Activated T-cell treated with anti-CD3 and anti-CD28 coated beads, Interleukin-2, amount 50 U/mL, for 72 hours (primary cell): ENCODE results near the gene SLC27A2. TPM values are rescaled to one million over a fixed set of nuclear protein-coding genes. Genes with fewer than 3 reads are reported as not detected.
A peak's percentile ranks its signal among the peaks of the same experiment; 100 is the strongest.

Experiments used
- ATAC-seq, 2 donors: fragments of 150-1000 bp; cut with Tn5 transposase; replicated peaks in 1 of 2; 2 replicates each; pipeline ENCODE4 v1.10.0; 2021; ENCODE audit warnings: moderate library complexity in 2 of 2, mild to moderate bottlenecking in 1 of 2
- DNase-seq, 2 donors: peaks; one replicate each; pipeline ENCODE4 v3.0.0; 2021 to 2022; ENCODE audit warnings: mixed read lengths in 1 of 2
- H3K27ac Mint-ChIP-seq: one replicate; pipeline ENCODE4 v1.8.0; 2022; ENCODE audit warnings: mild to moderate bottlenecking, moderate library complexity, mixed read lengths
- H3K27me3 Mint-ChIP-seq: one replicate; pipeline ENCODE4 v1.8.0; 2022; ENCODE audit warnings: low read depth, mixed read lengths
- H3K36me3 Mint-ChIP-seq, 2 donors: one replicate each; pipeline ENCODE4 v1.8.0; 2022; ENCODE audit warnings: mixed read lengths in 2 of 2, mild to moderate bottlenecking in 1 of 2; ENCODE audit not compliant: insufficient read depth in 2 of 2
- H3K4me1 Mint-ChIP-seq: one replicate; pipeline ENCODE4 v1.8.0; 2022; ENCODE audit warnings: low read depth, mixed read lengths
- H3K4me3 Mint-ChIP-seq, 2 donors: one replicate each; pipeline ENCODE4 v1.8.0; 2022; ENCODE audit warnings: mild to moderate bottlenecking in 2 of 2, mixed read lengths in 2 of 2, moderate library complexity in 2 of 2
- H3K9me3 Mint-ChIP-seq, 2 donors: one replicate each; pipeline ENCODE4 v1.8.0; 2022; ENCODE audit warnings: mixed read lengths in 2 of 2
- total RNA-seq, 2 donors: library from RNA; stranded (reverse); gene quantifications; one replicate each; pipeline ENCODE4 v1.2.3, GENCODE V29; 2022

Gene SLC27A2
- total RNA-seq, 2 donors from 2014 or later = 27.6 to 33.5 TPM

DNA sequence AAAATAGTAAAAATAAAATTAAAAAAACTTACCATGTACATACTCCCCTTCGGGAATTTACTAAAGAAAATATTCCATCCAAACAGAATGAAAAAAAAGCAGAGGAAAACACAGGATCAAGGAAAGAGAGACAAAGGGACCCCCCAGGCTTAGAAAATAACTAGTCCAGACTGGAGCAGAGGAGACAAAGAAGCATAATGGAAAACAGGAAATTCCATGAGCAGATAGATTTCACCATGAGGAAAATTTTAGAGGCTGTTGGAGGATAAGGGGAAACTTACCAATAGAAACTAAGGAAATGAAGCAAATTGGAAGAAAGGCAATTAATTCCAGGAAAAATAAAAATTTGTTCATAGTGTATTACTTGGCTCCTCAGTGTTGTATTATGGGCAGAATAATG lies 36.7 kb downstream of the SLC27A2 start:
- ATAC-seq = no peak
- H3K36me3 Mint-ChIP-seq = peaks cover 4 to 5% of the 10 kb centered on the region in 2 donors

DNA sequence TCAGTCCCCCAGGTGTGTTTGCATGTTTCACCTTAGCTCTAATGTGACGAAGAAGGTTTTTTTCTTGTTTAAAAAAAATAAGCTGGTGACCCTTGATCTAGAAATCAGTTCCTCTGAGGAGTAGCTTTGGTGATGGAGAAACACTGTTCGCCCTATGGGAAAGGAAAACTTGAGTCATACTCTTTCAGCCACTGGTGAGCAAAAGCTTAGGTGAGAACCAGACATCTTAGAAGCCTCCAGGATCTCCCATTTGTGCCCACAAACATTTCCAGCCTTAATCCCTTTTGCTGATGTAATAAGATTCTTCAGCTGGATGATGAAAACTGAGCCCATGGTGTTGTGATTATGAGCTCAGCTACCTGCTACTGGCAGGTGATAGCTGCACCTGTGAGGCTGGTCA lies 37.8 kb downstream of the SLC27A2 start:
- ATAC-seq = peak; percentile 38 to 46
- Mint-ChIP-seq H3K9me3 (no peaks in the 10 kb centered on the region), H3K27ac (no peak overlapping the region), H3K36me3 (peaks cover 2 to 5% of the 10 kb centered on the region in 2 donors), H3K4me1 (peaks cover 18% of the 10 kb centered on the region), H3K27me3 (no peaks in the 10 kb centered on the region), H3K4me3 (no peak overlapping the region)
- DNase-seq = no peak

More for the DNA sequence above, 36.7 kb downstream of the SLC27A2 start:
- H3K9me3 Mint-ChIP-seq = peaks cover 0 to 3% of the 10 kb centered on the region in 2 donors
- H3K4me1 Mint-ChIP-seq = peaks cover 18% of the 10 kb centered on the region
- no peak overlapping the region for H3K4me3 Mint-ChIP-seq
- no peak for DNase-seq
- peak overlapping the region; percentile 6 for H3K27ac Mint-ChIP-seq
- H3K27me3 Mint-ChIP-seq = peaks cover 6% of the 10 kb centered on the region

DNA sequence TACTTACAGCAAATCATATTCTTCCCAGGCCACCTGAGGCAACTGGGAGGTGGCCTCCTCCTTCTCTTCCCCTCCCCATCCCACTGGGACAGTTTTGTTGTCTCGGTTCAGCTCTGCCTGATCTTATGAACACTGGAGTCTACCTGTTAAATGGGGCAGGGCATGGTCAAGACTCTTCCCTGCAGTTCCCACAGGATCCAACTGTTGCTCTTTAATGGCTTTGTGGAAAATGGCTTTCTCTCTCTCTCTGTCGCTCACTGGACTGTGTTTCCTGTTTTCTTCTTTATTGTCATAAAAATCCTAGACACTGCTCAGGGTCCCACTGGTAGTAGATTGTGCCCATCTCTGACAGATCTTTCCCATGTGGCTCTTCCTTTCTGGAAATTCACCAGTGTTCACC lies 40.2 kb downstream of the SLC27A2 start:
- Mint-ChIP-seq H3K36me3 (peaks cover 2 to 5% of the 10 kb centered on the region in 2 donors), H3K9me3 (no peaks in the 10 kb centered on the region), H3K4me1 (peaks cover 18% of the 10 kb centered on the region), H3K4me3 (no peak overlapping the region), H3K27me3 (no peaks in the 10 kb centered on the region), H3K27ac (no peak overlapping the region)
- no peak for ATAC-seq
- no peak for DNase-seq

DNA sequence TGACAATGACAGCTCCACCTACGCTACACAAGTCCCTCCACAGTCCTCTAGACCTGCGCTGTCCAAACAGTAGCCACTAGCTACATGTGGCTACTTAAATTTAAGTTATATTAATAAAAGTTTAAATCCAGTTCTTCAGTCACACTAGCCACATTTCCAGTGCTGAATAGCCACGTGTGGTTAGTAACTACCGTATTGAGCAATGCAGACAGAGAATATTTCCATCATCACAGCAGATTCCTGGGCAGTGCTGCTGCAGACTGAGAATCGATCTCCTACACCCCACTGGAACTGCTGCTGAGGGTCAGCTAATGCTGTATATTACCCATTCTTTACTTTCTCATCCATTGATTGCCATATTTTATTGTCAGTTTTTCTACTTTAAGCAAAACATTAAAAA lies 42.6 kb downstream of the SLC27A2 start:
- no peaks in the 10 kb centered on the region for H3K27me3 Mint-ChIP-seq
- H3K27ac Mint-ChIP-seq = no peak overlapping the region
- no peaks in the 10 kb centered on the region for H3K9me3 Mint-ChIP-seq
- no peak overlapping the region for H3K4me3 Mint-ChIP-seq
- peaks cover 4 to 5% of the 10 kb centered on the region in 2 donors for H3K36me3 Mint-ChIP-seq
- peaks cover 7% of the 10 kb centered on the region for H3K4me1 Mint-ChIP-seq
- ATAC-seq (no peak), DNase-seq (no peak)

DNA sequence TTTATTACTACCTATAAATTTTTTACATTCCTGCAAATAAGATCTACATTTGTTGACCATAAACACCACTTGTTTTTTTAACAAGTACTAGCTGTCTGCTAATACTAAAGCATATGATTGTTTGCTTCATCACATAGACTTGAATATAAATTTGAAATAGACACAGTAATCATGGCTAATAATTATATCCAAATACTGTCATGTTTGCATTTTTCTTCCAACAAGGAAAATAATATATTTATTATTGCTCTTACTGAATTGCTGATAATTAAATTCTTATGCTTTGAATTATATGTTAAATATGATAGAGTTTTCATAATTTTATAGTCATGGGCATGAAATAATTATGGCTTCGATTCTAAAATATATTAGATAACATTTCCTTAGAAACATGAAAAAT lies 43.1 kb downstream of the SLC27A2 start:
- H3K27me3 Mint-ChIP-seq = no peaks in the 10 kb centered on the region
- DNase-seq = no peak
- ATAC-seq = no peak
- no peak overlapping the region for H3K27ac Mint-ChIP-seq
- no peak overlapping the region for H3K4me3 Mint-ChIP-seq
- no peaks in the 10 kb centered on the region for H3K9me3 Mint-ChIP-seq
- peaks cover 4 to 5% of the 10 kb centered on the region in 2 donors for H3K36me3 Mint-ChIP-seq
- peaks cover 3% of the 10 kb centered on the region for H3K4me1 Mint-ChIP-seq

DNA sequence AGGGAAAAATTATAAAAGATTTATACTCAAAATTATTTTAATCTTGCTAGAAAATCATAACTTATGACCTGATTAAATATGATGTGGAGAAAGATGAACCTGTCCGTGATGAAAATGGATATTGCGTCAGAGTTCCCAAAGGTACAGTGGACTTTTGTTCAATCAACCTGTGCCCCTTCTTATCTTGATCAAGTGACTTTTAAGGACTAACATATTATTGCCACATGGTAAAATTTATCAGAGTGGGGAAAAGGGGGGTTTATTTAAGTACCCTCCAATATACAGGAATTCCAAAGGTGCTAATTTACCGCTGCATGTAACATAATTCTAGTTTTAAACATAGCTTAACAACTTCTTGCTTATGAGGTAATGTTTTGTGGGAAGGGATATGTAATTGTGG lies 43.9 kb downstream of the SLC27A2 start:
- Mint-ChIP-seq H3K36me3 (peaks cover 4 to 5% of the 10 kb centered on the region in 2 donors), H3K27me3 (no peaks in the 10 kb centered on the region), H3K4me1 (no peaks in the 10 kb centered on the region), H3K9me3 (no peaks in the 10 kb centered on the region), H3K27ac (no peak overlapping the region), H3K4me3 (no peak overlapping the region)
- ATAC-seq = no peak
- DNase-seq = no peak

DNA sequence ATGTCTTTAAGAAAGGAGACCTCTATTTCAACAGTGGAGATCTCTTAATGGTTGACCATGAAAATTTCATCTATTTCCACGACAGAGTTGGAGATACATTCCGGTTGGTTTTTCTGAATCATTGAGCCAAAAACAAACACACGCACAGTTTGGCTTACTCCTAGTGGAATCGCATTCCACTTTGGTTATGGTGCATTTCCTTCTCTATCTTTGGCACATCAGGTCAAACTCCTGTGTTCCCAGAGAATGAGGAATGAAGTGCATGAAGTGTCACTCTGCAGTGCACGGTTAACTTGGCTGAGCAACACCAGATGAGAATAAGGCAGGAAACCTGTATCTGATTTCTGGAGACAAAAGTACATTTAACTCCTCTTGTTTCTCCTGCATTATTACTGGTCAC lies 45.1 kb downstream of the SLC27A2 start:
- H3K36me3 Mint-ChIP-seq = peaks cover 4 to 5% of the 10 kb centered on the region in 2 donors
- H3K4me3 Mint-ChIP-seq = no peak overlapping the region
- DNase-seq (no peak), ATAC-seq (no peak)
- no peaks in the 10 kb centered on the region for H3K9me3 Mint-ChIP-seq
- H3K4me1 Mint-ChIP-seq = no peaks in the 10 kb centered on the region
- H3K27ac Mint-ChIP-seq = no peak overlapping the region
- H3K27me3 Mint-ChIP-seq = no peaks in the 10 kb centered on the region

DNA sequence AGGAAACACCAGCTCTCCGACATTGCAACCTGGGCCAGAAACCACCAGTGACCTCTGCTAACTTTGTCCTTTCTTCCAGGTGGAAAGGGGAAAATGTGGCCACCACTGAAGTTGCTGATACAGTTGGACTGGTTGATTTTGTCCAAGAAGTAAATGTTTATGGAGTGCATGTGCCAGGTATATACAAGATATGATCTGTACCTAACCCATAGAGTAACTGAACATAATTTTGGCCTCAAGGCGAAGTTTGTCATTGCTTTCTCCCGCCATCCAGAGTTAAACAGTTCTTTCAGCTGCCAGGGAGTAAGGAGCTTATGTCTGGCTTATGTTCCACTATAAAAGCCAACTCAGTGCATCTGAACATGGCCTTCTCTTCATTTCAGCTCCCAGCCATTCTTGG lies 46.9 kb downstream of the SLC27A2 start:
- DNase-seq (no peak), ATAC-seq (no peak)
- no peaks in the 10 kb centered on the region for H3K9me3 Mint-ChIP-seq
- no peak overlapping the region for H3K27ac Mint-ChIP-seq
- no peaks in the 10 kb centered on the region for H3K27me3 Mint-ChIP-seq
- H3K4me1 Mint-ChIP-seq = no peaks in the 10 kb centered on the region
- peaks cover 0 to 2% of the 10 kb centered on the region in 2 donors for H3K36me3 Mint-ChIP-seq
- no peak overlapping the region for H3K4me3 Mint-ChIP-seq

DNA sequence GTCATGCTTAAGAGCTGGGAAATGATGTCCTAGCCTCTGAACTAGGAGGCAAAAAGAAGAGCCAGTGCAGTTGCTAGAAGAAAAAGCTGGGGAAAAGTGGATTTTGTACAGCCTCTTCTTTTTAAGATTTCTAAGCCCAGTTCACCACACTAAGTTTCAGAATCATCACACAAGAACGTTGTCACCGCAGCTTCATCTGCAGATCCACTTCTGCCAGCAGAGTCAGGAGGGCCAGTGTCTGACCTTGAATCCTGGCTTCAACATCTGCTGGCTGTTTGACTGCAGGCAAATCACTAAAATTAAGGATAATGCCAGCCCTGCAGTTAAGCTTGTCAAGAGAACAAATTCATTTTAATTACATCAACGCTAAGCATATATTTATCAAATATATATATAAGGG lies 47.3 kb downstream of the SLC27A2 start:
- H3K27ac Mint-ChIP-seq = no peak overlapping the region
- no peak for ATAC-seq
- no peak for DNase-seq
- no peaks in the 10 kb centered on the region for H3K27me3 Mint-ChIP-seq
- H3K9me3 Mint-ChIP-seq = no peaks in the 10 kb centered on the region
- no peak overlapping the region for H3K4me3 Mint-ChIP-seq
- no peaks in the 10 kb centered on the region for H3K4me1 Mint-ChIP-seq
- H3K36me3 Mint-ChIP-seq = peaks cover 0 to 2% of the 10 kb centered on the region in 2 donors

DNA sequence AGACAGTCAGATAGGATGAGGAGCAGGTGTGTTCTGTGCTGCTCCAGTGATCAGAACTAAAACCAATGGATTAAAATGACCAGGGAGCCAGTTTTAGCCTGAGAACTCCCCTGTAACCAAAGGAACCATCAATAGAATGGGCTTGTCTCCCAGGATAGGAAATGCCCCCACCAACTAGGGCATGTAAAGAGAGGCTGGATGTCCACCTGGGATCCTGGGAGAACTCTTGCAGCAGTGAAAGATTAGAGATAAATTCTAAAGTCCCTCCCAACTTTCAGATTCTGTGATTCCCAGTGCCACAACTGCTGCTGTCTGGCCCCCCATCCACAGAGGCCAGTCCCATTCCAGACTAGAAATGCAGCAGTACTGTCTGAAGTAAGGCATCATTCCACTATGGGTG lies 49.8 kb downstream of the SLC27A2 start:
- no peak overlapping the region for H3K4me3 Mint-ChIP-seq

DNA sequence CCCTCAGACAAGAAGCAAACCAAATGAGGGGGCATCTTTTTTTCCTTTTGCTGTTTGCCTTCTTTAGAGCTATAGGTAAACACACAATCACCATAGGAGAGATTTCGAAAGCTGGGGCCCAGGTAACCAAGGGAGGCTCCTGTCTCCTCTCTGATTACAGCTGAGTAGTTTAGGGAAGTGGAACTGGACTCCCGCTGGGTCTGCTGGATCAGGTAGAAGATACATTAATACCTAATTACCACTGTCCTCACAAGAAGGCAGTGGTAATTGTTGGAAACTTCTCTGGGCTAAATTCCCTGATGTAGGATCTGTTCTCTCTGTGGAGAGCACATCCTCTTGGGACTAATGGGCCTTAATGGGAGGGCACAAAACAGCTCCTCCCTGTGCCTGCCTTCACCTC lies 50.8 kb downstream of the SLC27A2 start:
- Mint-ChIP-seq H3K4me1 (no peaks in the 10 kb centered on the region), H3K27me3 (no peaks in the 10 kb centered on the region), H3K4me3 (no peak overlapping the region), H3K36me3 (peaks cover 0 to 5% of the 10 kb centered on the region in 2 donors), H3K9me3 (no peaks in the 10 kb centered on the region), H3K27ac (no peak overlapping the region)
- DNase-seq (no peak), ATAC-seq (no peak)

More for the DNA sequence above, 49.8 kb downstream of the SLC27A2 start:
- Mint-ChIP-seq H3K27ac (no peak overlapping the region), H3K9me3 (no peaks in the 10 kb centered on the region), H3K27me3 (no peaks in the 10 kb centered on the region), H3K4me1 (no peaks in the 10 kb centered on the region), H3K36me3 (peaks cover 0 to 5% of the 10 kb centered on the region in 2 donors)
- no peak for DNase-seq
- no peak for ATAC-seq

DNA sequence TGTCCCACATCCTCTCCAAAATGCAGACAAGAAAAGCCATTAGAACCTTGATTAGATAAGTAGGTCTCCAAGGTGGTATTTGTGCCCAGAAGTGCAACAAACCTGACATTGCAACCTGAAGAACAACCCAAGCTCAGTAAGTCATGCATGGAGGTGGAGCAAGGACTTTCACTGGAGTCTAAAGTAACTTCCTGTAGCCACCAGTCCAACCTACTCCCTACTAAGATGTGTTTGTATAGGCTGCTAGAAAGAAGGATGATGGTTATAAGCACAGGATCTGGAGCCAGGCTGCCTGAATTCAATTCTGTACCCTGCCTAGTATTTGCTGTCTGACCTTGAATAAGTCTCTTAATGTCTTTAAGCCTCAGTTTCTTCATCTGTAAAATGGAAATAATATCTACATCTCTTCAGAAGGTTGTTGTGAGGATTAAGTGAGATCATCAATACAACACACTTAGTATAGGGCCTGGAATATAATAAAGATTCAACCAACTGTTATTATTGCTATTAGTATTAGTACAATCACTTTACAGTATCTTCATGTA lies 51.3 kb downstream of the SLC27A2 start:
- H3K27me3 Mint-ChIP-seq = no peaks in the 10 kb centered on the region
- H3K4me3 Mint-ChIP-seq = no peak overlapping the region
- no peak overlapping the region for H3K27ac Mint-ChIP-seq
- ATAC-seq (no peak), DNase-seq (no peak)
- peaks cover 0 to 5% of the 10 kb centered on the region in 2 donors for H3K36me3 Mint-ChIP-seq
- H3K9me3 Mint-ChIP-seq = no peaks in the 10 kb centered on the region
- no peaks in the 10 kb centered on the region for H3K4me1 Mint-ChIP-seq

DNA sequence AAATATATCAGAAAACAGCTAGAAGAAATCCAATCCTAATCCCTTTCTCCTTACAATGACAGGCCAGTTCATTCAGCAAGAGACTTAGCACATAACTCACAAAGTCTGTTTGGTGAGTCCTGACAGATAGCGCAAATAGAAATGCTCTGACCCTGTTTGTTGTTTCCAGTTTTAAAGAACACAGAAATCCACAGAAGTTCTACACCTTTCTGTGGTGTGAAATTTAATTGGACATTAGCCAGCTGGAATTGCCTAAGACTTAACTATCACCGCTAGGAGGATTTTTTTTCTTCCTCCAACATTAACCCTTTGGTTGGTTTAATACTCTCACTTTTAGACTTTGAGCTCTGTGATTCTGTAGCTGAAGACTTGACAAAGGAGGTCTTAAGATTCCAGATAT lies 52.8 kb downstream of the SLC27A2 start:
- Mint-ChIP-seq H3K27ac (no peak overlapping the region), H3K9me3 (no peaks in the 10 kb centered on the region), H3K27me3 (no peaks in the 10 kb centered on the region), H3K4me3 (no peak overlapping the region), H3K4me1 (no peaks in the 10 kb centered on the region), H3K36me3 (peaks cover 0 to 3% of the 10 kb centered on the region in 2 donors)
- ATAC-seq (no peak), DNase-seq (no peak)

DNA sequence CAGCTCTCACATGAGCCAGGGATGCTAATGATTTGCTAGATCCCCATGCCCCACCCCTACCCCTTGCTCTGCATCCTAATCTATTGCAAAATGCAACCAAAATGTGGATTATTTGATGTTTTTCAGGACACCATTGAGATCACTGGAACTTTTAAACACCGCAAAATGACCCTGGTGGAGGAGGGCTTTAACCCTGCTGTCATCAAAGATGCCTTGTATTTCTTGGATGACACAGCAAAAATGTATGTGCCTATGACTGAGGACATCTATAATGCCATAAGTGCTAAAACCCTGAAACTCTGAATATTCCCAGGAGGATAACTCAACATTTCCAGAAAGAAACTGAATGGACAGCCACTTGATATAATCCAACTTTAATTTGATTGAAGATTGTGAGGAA lies 53.8 kb downstream of the SLC27A2 start:
- DNase-seq (no peak), ATAC-seq (no peak)
- H3K4me3 Mint-ChIP-seq = no peak overlapping the region
- no peaks in the 10 kb centered on the region for H3K27me3 Mint-ChIP-seq
- H3K4me1 Mint-ChIP-seq = peaks cover 1% of the 10 kb centered on the region
- peaks cover 0 to 3% of the 10 kb centered on the region in 2 donors for H3K36me3 Mint-ChIP-seq
- no peak overlapping the region for H3K27ac Mint-ChIP-seq
- no peaks in the 10 kb centered on the region for H3K9me3 Mint-ChIP-seq
